ENCODE data around the gene TMEM63A. TPM values are rescaled to one million over a fixed set of nuclear protein-coding genes. Genes with fewer than 3 reads are reported as not detected.

The TMEM63A gene
- total RNA-seq, 1 donor from 2014 or later, result 120 TPM

GRCh38 chr1:225887030-225887314 is 4.8 kb upstream of the TMEM63A start:
- intact Hi-C loops (cut with micrococcal nuclease), result loop anchor here (10.0 kb wide), 1 partner anchor 1452 kb away; the partner anchor contains the start of gene WDR26

DNA sequence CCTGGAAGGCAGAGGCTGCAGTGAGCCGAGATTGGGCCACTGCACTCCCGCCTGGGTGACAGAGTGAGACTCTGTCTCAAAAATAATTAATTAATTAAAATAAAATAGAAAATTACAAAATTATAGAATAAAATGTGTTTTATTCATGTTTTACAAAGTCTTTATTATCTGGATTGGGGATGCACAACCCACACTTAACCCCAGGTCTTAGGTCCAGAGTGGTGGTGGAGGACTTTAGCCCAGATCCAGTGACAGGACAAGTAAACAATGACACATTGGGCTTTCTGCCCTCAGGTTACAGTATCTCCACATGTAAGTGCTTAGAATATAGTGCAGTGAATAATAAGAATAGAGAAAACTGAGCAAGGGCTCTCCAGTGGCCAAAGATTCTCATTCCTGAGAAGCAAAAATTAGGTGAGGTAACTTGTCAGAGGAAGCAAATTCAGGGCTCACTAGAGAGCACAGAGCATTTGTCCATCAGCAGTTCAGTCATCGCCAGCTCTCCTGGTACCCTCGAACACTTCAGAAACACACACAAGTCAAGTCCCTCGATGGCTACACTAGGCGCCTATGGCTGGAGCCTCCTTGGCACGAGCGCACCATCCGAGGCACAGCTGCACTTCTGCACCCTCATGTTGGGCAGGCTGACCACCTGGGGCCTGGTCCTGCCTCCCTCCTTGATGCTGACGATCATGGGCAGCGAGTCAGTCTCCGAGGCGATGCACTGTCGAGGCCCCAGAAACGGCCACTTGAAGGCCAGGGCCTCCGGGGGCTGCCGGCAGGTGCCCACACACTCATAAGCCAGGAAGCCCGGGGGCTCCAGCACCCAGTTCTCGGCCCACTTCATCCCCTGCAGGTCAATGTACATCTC is 4.2 kb upstream of the TMEM63A start:
- intact Hi-C loops (cut with micrococcal nuclease), result loop anchor here (10.0 kb wide), 1 partner anchor 1452 kb away; the partner anchor contains the start of gene WDR26

DNA sequence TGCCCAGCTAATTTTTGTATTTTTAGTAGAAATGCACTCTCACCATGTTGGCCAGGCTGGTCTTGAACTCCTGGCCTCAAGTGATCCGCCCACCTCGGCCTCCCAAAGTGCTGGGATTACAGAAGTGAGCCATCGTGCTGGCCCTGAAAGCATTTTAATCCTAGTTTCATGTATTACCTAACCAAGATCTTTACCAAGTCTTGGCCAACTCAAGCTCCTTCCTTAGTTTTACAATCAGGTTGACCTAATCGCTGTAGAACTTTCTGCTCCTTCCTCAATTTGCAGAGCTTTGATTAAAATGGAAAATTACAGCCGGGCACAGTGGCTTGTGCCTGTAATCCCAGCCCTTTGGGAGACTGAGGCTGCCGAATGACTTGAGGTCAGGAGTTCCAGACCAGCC is 3.2 kb upstream of the TMEM63A start:
- intact Hi-C loops (cut with micrococcal nuclease), result loop anchor here (10.0 kb wide), 1 partner anchor 1451 kb away; the partner anchor contains the start of gene WDR26

DNA sequence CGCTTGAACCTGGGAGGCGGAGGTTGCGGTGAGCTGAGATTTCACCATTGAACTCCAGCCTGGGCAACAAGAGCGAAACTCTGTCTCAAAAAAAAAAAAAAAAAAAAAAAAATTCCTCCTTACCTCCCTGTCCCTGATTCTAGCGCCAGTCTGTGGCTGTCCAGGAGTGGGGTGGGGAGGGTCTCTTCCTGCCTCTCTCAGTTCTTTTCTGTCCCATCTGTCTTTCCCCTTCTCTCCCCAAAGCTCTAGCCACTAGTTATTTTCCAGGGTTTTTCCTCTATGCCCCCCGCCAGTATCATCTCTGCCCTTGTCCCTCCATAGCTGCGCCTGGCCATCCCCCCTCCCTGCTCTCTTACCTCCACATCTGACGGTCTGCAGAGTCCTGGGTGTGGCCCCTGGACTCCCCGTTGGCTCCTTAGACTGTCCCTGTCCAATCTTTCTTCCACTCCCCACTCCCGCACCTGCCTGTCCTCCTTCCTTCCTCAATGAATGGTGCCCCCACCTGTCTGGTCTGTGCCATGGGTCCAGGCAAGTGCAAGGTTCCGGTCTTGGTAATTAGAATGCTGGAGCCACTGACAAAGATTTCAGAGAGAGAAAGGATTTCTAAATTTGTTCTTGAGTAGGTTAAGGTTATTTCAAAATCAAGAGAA is 1.6 kb upstream of the TMEM63A start:
- intact Hi-C loops (cut with micrococcal nuclease), result loop anchor here (5.0 to 10.0 kb wide), 5 partner anchors 114 to 1449 kb away; partner anchors contain the start of genes H3-3A, PARP1, SDE2 and WDR26

GRCh38 chr1:225882694-225883615 is 775 bp upstream of the TMEM63A start:
- intact Hi-C loops (cut with micrococcal nuclease), result loop anchor here (1.0 to 10.0 kb wide), 10 partner anchors 14 to 1448 kb away; partner anchors contain the start of genes H3-3A, LBR, PARP1 and PYCR2

- intact Hi-C loops (cut with micrococcal nuclease), result loop anchor here (1.0 to 10.0 kb wide), 6 partner anchors 15 to 1447 kb away; partner anchors contain the start of genes H3-3A, PARP1, SDE2 and WDR26
These were observed 860 bp downstream of the TMEM63A start for GRCh38 chr1:225881081-225881958.

DNA sequence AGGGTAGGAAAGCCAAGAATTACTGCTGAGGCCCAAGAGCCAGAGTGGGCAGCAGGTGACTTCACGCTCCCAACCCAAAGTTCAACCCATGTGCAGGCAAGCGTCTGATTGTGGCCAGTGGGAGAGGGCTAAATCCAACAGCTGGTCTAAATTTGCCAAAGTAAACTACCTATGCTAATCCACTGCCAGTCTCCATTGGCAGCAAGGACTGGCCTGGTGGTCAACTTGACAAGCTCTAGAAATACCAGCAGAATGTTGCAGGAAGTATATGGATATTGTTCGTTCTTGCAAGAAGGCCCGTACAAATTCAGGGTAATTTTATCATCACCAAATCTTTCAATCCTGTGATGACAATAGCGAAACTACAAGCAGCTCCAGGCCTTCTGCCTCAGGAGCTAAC is 1.5 kb downstream of the TMEM63A start:
- intact Hi-C loops (cut with micrococcal nuclease), result loop anchor here (1.0 to 10.0 kb wide), 6 partner anchors 14 to 1446 kb away; partner anchors contain the start of genes H3-3A, PARP1, SDE2 and WDR26

DNA sequence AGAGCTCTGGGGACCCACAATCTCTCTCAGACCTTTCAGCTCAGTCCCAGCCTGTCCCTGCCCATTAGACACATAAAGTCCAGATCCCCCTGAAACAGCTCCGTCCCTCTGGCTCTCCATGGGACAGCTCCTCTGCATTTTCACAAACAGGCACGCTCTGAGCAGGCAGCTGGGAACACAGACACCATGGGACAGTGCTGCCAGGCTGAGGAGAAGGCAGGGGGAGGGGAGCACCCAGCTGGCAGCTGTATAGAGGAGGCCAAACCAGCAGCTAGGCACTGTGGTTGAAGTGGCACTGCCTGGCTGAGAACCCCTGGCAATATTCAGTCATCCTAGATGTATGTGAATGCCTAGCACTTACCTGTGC is 2.0 kb downstream of the TMEM63A start:
- intact Hi-C loops (cut with micrococcal nuclease), result loop anchor here (5.0 to 10.0 kb wide), 5 partner anchors 117 to 1445 kb away; partner anchors contain the start of genes H3-3A, PARP1, SDE2 and WDR26

- intact Hi-C loops (cut with micrococcal nuclease), result loop anchor here (5.0 to 10.0 kb wide), 5 partner anchors 118 to 1445 kb away; partner anchors contain the start of genes H3-3A, PARP1, SDE2 and WDR26
These were observed 2.5 kb downstream of the TMEM63A start for GRCh38 chr1:225879521-225880221.

DNA sequence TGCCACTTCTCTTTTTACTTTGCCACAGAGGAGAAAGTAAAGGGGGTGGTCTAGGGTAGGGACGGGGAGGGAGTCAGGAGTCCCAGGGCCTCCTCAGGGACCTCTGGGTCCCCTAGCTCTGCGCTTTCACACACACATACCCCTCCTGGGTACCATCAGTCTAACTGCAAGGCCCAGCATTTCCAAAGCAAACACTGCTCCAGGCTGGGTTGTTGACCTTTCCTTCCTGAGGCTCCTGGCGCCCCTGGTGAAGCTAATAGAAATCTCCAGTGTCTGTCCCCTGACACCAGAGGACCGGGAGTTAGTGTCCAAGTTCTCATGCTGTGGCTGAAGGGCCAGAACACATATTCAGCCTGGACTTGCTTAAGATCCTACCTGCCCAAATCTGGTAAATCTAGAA is 3.9 kb downstream of the TMEM63A start:
- intact Hi-C loops (cut with micrococcal nuclease), result no loop called here

DNA sequence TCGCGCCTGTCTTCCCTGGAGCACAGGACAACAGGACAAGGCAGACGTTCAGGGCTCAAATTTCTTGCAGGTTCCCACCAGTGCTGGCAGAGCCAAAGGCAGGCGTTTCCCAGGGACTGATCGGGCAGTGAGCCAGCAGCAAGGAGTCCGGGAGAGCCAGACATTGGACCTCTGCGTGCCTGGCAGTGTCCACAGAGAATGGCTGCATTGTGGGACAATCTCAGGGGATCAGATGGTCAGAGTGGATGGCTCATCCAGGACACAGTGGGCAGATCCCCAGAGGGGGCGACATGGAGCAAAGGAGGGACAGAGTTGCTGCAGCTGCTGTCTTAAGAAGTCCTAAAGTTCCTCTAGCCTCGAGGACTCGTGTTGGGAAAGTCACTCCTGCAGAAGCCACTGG is 4.6 kb downstream of the TMEM63A start:
- intact Hi-C loops (cut with micrococcal nuclease), result no loop called here

DNA sequence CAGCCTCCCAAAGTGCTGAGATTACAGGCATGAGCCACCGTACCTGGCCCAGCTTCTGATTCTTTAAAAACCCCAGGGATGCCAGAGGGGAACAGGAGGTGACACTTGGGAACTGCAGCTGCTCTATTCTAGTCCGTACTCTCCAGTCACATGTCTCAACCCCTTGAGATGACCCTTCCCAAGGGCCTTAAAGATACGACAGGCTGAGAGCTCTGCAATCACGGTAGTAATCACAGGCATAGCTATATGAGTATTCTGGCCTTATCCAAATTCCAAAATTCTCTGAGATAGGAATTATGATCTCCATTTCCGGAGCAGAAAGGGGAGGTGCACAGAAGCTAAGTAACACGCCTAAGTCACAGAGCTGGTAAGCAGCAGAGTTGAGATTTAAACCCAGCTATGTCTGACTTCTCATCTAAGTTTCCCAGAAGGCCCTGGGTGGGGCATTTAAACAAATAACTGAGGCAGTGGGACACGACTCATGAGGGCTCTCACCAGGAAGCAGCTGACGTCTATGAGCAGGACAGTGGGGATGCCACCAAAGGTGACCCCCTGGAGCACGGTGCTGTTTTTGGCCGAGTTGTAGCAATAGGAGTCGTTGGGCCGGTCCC is 5.2 kb downstream of the TMEM63A start:
- intact Hi-C loops (cut with micrococcal nuclease), result no loop called here

GRCh38 chr1:225875044-225875815 is 7.0 kb downstream of the TMEM63A start:
- intact Hi-C loops (cut with micrococcal nuclease), result no loop called here

GRCh38 chr1:225874431-225874830 is 7.7 kb downstream of the TMEM63A start:
- intact Hi-C loops (cut with micrococcal nuclease), result no loop called here

DNA sequence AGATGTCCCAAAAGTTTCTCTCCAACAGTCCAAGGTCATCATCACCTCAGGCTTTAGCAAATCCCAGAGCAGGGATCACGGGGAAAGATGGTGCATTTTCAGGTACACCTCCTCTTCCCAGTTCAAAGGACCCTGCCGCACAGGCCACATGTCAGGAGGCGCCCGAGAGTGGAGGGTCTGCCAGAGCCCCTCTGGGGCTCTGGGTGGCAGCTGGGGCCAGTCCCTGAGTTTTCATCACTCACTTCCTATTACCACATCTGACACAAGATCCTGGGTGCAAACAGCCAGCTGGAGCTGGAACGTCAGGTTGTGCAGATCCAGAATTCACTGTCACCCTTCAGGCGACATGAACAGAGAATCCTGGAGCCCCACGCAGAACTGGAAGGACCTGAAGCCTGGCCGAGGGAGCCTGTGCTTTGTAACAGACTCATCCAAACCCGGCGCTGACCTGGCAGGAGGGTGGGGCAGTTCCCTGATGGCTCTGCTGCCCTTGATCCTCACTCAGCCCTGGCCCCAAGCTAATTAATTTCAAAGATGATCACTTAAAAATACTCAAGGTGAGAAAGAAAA is 8.8 kb downstream of the TMEM63A start:
- intact Hi-C loops (cut with micrococcal nuclease), result no loop called here

DNA sequence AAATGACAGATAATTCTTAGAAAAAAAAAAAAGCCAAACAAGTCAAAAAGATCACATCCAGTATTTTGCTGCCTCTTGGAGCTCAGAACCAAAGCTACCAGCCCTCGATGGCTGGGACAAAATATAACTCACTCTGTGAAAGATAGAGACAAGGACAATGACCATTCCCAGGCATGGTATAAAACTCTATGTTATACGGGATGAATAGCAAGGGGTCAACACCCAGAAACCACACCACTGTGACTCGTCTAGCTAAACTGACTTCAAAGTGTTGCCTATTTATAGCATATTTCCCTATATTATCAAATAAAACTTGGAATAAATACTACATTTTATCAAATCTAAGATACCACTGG is 10.1 kb downstream of the TMEM63A start:
- intact Hi-C loops (cut with micrococcal nuclease), result no loop called here

DNA sequence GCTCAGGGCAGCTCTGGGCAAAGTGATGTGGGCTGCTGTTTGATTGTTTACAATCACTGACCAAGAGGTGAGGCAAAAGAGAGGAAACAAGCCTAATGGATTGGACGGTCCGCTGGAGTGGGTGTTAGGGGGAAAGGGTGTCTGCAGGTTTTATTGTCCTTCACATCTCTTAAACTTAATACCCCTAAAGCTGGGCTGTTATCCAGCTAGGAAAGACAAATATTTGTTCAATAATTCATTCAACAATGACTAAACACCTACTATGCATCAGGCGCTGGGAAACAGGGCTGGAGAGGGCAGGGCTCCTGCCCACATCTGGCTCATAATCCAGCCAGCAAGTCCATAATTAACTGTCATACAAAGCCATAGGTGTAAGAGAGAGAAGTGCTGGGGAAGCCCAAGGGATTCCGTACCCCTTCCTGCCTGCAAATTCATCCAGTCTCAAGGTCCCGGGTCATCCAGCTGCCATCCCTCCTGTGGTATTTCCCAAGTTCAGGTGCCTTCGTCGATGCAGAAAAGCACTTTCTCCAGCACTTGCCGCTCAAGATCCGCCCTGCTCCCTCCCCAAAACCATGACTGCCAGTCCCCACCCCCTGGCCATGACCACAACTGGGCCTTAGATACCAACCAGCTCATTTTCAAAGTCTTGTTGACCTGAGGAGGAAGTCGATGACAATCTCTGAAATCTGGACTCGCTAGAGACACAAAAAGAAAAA is 10.7 kb downstream of the TMEM63A start:
- intact Hi-C loops (cut with micrococcal nuclease), result no loop called here

Measured in T-helper 1 cell treated with Interleukin-12 subunit alpha and Interleukin-12 subunit beta and Interleukin-4 antibody, amounts not matched to agents 30 ng/mL and 1 ng/mL, for 36 hours (primary cell).